AG10803 (cell line): Measurements from ENCODE around the gene HLA-DPB1.

Source experiments
- DNase-seq: peaks from one replicate; pipeline ENCODE4 v3.0.0; 2010; ENCODE audit warnings: low read depth
- H3K4me3 ChIP-seq: 2 replicates; pipeline ENCODE4 v1.5.1; 2011; ENCODE audit warnings: mild to moderate bottlenecking, low read length, control low read depth
- CTCF ChIP-seq: conservative IDR thresholded peaks from 2 replicates; pipeline ENCODE4 v1.5.1; 2011; ENCODE audit warnings: mild to moderate bottlenecking, low read length, control low read depth, inconsistent platforms

HLA-DPB1 gene

DNA sequence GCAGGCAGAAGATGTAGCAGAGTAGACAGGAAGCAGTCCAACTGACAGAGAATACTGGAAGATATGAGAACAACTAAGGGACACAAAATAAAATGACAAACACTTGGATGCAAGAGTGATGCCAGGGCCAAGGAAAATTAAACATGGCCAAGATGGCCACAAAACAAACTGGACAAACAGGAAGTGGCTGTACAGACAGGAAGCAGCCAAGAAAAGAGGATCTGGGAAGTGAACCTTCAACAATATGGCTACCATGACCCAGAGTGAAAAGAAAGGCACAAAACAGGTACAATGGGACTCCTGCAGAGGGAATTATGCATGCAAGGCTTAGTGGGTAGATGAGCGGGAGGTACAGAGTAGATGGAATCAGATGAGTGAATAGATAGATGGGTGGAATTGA lies 29.1 kb downstream of the HLA-DPB1 start:
- no peak for DNase-seq
- TF ChIP-seq CTCF: no peak
- H3K4me3 ChIP-seq: no peak overlapping the region

DNA sequence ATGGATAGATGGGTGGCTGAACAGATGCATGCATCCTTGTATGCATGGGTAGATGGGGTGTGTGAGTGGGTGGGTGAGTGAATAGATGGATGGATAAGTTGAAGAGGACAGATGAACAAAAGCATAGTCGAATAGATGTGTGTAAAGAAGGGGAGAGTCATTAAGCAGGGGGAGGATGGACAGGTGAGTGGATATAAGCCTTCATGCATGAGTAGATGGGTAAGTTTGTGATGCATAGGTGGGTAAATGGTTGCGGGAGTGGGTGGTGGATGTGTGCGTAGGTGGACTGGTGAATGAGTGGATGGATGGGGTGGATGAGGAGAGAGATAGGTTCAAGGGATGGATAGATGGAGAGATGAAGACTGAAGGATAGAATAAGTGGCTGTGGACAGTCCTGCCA lies 29.6 kb downstream of the HLA-DPB1 start:
- H3K4me3 ChIP-seq: no peak overlapping the region
- TF ChIP-seq CTCF: no peak
- DNase-seq: no peak

GRCh38 chr6:33105916-33106871 lies 30.4 kb downstream of the HLA-DPB1 start:
- DNase-seq: no peak
- TF ChIP-seq CTCF: no peak
- no peak overlapping the region for H3K4me3 ChIP-seq

- TF ChIP-seq CTCF: no peak
- no peak overlapping the region for H3K4me3 ChIP-seq
- DNase-seq: no peak
These were observed 31.9 kb downstream of the HLA-DPB1 start for GRCh38 chr6:33107641-33108040.

GRCh38 chr6:33108307-33108706 lies 32.5 kb downstream of the HLA-DPB1 start:
- no peak overlapping the region for H3K4me3 ChIP-seq
- TF ChIP-seq CTCF: no peak
- DNase-seq: no peak

DNA sequence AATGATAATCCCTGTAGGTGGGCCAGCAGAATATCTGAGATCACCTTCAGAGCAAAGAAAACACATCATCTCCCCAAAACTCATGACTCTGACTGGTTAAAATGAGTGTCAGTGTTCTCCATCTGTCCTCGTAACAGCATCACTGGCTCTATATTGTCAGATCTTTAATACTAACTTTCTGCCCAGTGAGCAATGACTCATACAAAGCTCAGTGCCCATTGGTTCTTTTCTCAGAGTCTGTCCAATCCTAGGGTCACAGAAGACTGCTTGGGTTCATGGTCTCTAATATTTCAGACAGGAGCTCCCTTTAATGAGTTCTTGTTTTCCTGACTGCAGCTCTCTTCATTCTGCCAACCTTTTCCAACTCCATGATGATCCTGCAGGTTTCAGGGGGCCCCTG lies 36.4 kb downstream of the HLA-DPB1 start:
- H3K4me3 ChIP-seq: no peak overlapping the region
- no peak for TF ChIP-seq CTCF
- DNase-seq: peak; percentile 52

DNA sequence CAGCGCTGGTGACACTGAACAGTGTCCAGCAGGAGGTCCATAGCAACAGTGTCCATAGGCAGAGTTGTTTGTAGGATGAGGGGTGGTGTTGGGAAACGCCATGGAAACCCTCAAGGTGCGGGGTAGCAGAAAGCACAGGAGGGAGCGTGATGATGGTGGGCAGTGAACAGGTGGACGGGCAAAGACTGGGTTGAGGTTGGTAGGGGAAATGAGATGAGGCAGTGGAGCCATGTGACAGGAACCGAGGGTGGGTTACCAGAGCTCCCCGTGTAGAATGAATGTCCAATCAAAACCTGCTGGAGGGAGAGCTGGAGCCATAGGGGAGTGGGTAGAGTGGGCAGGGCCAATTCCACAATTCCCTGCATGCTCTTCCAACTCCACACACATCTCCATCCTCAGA lies 38.0 kb downstream of the HLA-DPB1 start:
- no peak for DNase-seq
- H3K4me3 ChIP-seq: no peak overlapping the region
- no peak for TF ChIP-seq CTCF
